Peyer's patch (tissue), 4 donors: ENCODE measurements around the gene IWS1.

Experiments
- CTCF ChIP-seq, 6 experiments: fragments of 450-650 bp in 4 of 6; fragments of 200-600 bp in 2 of 6; sonication (generic) in 1 of 6; IDR thresholded peaks; one replicate each; pipeline ENCODE4 v1.5.1; 2017 to 2019; ENCODE audit warnings: antibody characterized with exemption in 6 of 6, mild to moderate bottlenecking in 3 of 6, moderate library complexity in 1 of 6
- POLR2A ChIP-seq, 2 donors: fragments of 450-650 bp; IDR thresholded peaks; one replicate each; pipeline ENCODE4 v1.5.1; 2017; ENCODE audit warnings: antibody characterized with exemption in 2 of 2, mild to moderate bottlenecking in 2 of 2, moderate library complexity in 2 of 2

GRCh38 chr2:127568128-127568527, 41.8 kb upstream of the IWS1 start:
- TF ChIP-seq POLR2A (IDR thresholded peaks at IDR 0.05): no peak
- TF ChIP-seq CTCF (IDR thresholded peaks at IDR 0.05): no peak
